Neuronal stem cell (in vitro differentiated cells): ENCODE measurements around the gene PAK6.

Experiments
- DNase-seq: peaks from one replicate; pipeline ENCODE4 v3.0.0-alpha.2; 2013; ENCODE audit warnings: low spot score
- H2AFZ ChIP-seq: one replicate; pipeline ENCODE4 v1.6.1; 2013; ENCODE audit warnings: mild to moderate bottlenecking, low read length, inconsistent platforms
- H2AK5ac ChIP-seq: 2 replicates; pipeline ENCODE4 v1.6.1; 2013; ENCODE audit warnings: low read depth, mild to moderate bottlenecking, inconsistent platforms, low read length, moderate library complexity, mixed read lengths
- H2BK120ac ChIP-seq: 2 replicates; pipeline ENCODE4 v1.6.1; 2013; ENCODE audit warnings: low read depth, mild to moderate bottlenecking, inconsistent platforms, low read length, moderate library complexity, mixed read lengths
- H2BK12ac ChIP-seq: one replicate; pipeline ENCODE4 v1.6.1; 2013; ENCODE audit warnings: low read length, inconsistent platforms
- H2BK15ac ChIP-seq: 2 replicates; pipeline ENCODE4 v1.6.1; 2013; ENCODE audit warnings: mild to moderate bottlenecking, low read length, inconsistent platforms, mixed read lengths
- H2BK5ac ChIP-seq: one replicate; pipeline ENCODE4 v1.6.1; 2013; ENCODE audit warnings: inconsistent platforms, mild to moderate bottlenecking, low read length, moderate library complexity
- H3K14ac ChIP-seq: one replicate; pipeline ENCODE4 v1.6.1; 2013; ENCODE audit warnings: low read length, inconsistent platforms
- H3K18ac ChIP-seq: 2 replicates; pipeline ENCODE4 v1.6.1; 2013; ENCODE audit warnings: low read length, inconsistent platforms
- H3K23ac ChIP-seq: 2 replicates; pipeline ENCODE4 v1.6.1; 2013; ENCODE audit warnings: low read depth, mild to moderate bottlenecking, mixed read lengths, low read length, inconsistent platforms; ENCODE audit not compliant: poor library complexity
- H3K27ac ChIP-seq: replicated peaks from 3 replicates; pipeline ENCODE4 v1.5.1; 2013; ENCODE audit warnings: low read length, inconsistent platforms
- H3K27me3 ChIP-seq, 3 experiments: 2 replicates each; pipeline ENCODE4 v1.6.1; 2013; ENCODE audit warnings: low read length in 3 of 3, mild to moderate bottlenecking in 2 of 3, inconsistent platforms in 1 of 3, low read depth in 1 of 3, mixed read lengths in 1 of 3, moderate library complexity in 1 of 3; ENCODE audit not compliant: control insufficient read depth in 3 of 3, insufficient read depth in 3 of 3
- H3K36me3 ChIP-seq, 2 donors: replicated peaks in 1 of 2; 2 replicates each; pipeline ENCODE4 v1.6.1; 2013; ENCODE audit warnings: low read length in 2 of 2; ENCODE audit not compliant: control insufficient read depth in 2 of 2, insufficient read depth in 2 of 2
- H3K4ac ChIP-seq: 2 replicates; pipeline ENCODE4 v1.6.1; 2013; ENCODE audit warnings: inconsistent platforms, mild to moderate bottlenecking, low read length, moderate library complexity
- H3K4me1 ChIP-seq, 2 donors: 1 replicate in 1 of 2; 2 replicates in 1 of 2; pipeline ENCODE4 v1.6.1; 2013; ENCODE audit warnings: low read length in 2 of 2, low read depth in 1 of 2; ENCODE audit not compliant: control insufficient read depth in 2 of 2, insufficient read depth in 1 of 2
- H3K4me2 ChIP-seq: one replicate; pipeline ENCODE4 v1.6.1; 2013; ENCODE audit warnings: mild to moderate bottlenecking, low read length, inconsistent platforms; ENCODE audit not compliant: insufficient read depth, poor library complexity, severe bottlenecking
- H3K4me3 ChIP-seq, 2 donors: 2 replicates each; pipeline ENCODE4 v1.5.1; 2013; ENCODE audit warnings: low read length in 2 of 2, mild to moderate bottlenecking in 2 of 2, inconsistent platforms in 1 of 2, moderate library complexity in 1 of 2
- H3K79me1 ChIP-seq: one replicate; pipeline ENCODE4 v1.6.1; 2013; ENCODE audit warnings: low read depth, mild to moderate bottlenecking, inconsistent platforms, low read length, moderate library complexity
- H3K9ac ChIP-seq: one replicate; pipeline ENCODE4 v1.6.1; 2013; ENCODE audit warnings: mild to moderate bottlenecking, low read depth, low read length, inconsistent platforms; ENCODE audit not compliant: poor library complexity
- H3K9me3 ChIP-seq, 2 donors: replicated peaks in 1 of 2; 2 replicates each; pipeline versions ENCODE3 to v1.6.1; 2013; ENCODE audit warnings: low read length in 2 of 2, mild to moderate bottlenecking in 2 of 2, inconsistent platforms in 1 of 2, low read depth in 1 of 2, mixed read lengths in 1 of 2, moderate library complexity in 1 of 2; ENCODE audit not compliant: control insufficient read depth in 2 of 2, insufficient read depth in 1 of 2
- H4K8ac ChIP-seq: one replicate; pipeline ENCODE4 v1.6.1; 2013; ENCODE audit warnings: low read depth, mild to moderate bottlenecking, inconsistent platforms, low read length, moderate library complexity
- H4K91ac ChIP-seq: one replicate; pipeline ENCODE4 v1.6.1; 2013; ENCODE audit warnings: low read length, low read depth, mild to moderate bottlenecking, inconsistent platforms; ENCODE audit not compliant: poor library complexity
- WGBS, 2 donors: extraction: QIAGEN DNeasy Blood & Tissue Kit; methylation state at CpG; one replicate each; pipeline ENCODE4 v1.1.7; 2013; ENCODE audit warnings: missing lambda C conversion rate in 2 of 2, mixed read lengths in 1 of 2; ENCODE audit not compliant: insufficient read length in 2 of 2, insufficient replicate concordance in 1 of 2; ENCODE audit errors: extremely low coverage in 2 of 2; 5-methylcytosine and 5-hydroxymethylcytosine counted together

Gene PAK6

GRCh38 chr15:40257656-40258450 is 19.0 kb downstream of the PAK6 start:
- Histone ChIP-seq H2BK12ac (no peak overlapping the region), H3K23ac (no peak overlapping the region), H3K4ac (no peak overlapping the region), H3K27ac (no peak overlapping the region), H3K18ac (peak overlapping the region; percentile 6), H3K4me1 (peaks cover 2 to 15% of the 10 kb centered on the region in 2 donors), H2BK15ac (no peak overlapping the region), H2AFZ (peak overlapping the region; percentile 26), H3K9ac (no peak overlapping the region), H2BK120ac (no peak overlapping the region), H2AK5ac (no peak overlapping the region), H3K4me3 (no peak overlapping the region), H4K91ac (no peak overlapping the region), H3K14ac (no peak overlapping the region), H3K9me3 (no peaks in the 10 kb centered on the region), H2BK5ac (no peak overlapping the region), H4K8ac (no peak overlapping the region), H3K4me2 (no peak overlapping the region), H3K36me3 (no peaks in the 10 kb centered on the region), H3K79me1 (no peaks in the 10 kb centered on the region), H3K27me3 (peaks cover 8 to 17% (median 16%) of the 10 kb centered on the region in 3 experiments)
- no peak for DNase-seq
- no CpG with 5 or more reads among the region's 9 CpGs for WGBS, 2 donors

DNA sequence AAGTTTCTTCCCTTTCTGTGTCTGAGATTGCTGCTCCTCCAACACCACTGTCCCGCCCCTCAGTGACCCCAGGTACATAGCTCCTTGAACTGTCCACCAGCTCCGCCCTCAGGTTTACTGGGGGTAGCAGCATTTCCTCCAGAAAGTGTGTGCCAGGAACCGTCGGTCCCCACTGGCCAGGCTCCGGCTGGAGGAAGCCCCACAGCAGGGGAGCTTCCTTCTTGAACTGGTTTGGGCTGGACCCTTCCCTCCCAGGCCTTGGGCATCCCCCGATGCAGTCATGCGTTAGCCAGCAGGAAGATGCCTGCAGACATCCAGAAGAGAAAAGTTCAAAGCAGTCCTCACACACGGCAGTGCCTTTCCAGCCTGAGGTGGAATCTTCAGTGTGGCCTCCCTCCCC is 19.7 kb downstream of the PAK6 start:
- Histone ChIP-seq H3K23ac (no peak overlapping the region), H2AFZ (peak overlapping the region; percentile 87), H3K27me3 (peaks cover 3 to 10% (median 9%) of the 10 kb centered on the region in 3 experiments), H3K4me3 (no peak overlapping the region), H4K91ac (no peak overlapping the region), H3K4me1 (peaks cover 0 to 15% of the 10 kb centered on the region in 2 donors), H2BK15ac (no peak overlapping the region), H3K9ac (no peak overlapping the region), H2BK5ac (no peak overlapping the region), H2BK12ac (no peak overlapping the region), H3K4ac (no peak overlapping the region), H2BK120ac (no peak overlapping the region), H3K27ac (no peak overlapping the region), H3K18ac (no peak overlapping the region), H4K8ac (no peak overlapping the region), H3K14ac (no peak overlapping the region), H3K9me3 (no peaks in the 10 kb centered on the region), H3K79me1 (no peaks in the 10 kb centered on the region), H2AK5ac (no peak overlapping the region), H3K36me3 (no peaks in the 10 kb centered on the region), H3K4me2 (no peak overlapping the region)
- no peak for DNase-seq
- no CpG with 5 or more reads among the region's 8 CpGs for WGBS, 2 donors

DNA sequence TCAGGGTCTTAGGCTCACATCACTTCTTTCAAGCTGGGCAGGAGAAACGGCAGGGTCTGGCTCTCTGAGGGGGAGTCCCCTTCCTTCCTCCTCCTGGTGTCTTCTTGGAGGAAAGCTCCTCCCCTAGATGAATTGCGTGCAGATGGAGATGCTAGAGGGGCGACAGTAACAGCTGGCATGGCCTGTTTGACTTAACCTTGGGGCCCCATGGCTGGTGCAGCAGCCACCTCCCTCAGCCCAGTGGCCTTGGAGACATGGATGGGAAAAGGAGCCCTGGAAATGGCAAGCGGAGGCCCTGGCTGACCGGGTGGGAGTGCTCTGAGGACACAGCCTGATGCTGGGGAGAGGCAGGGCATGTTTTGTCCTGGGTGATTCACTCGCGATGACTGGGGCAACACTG is 20.2 kb downstream of the PAK6 start:
- Histone ChIP-seq H3K27me3 (peaks cover 0 to 5% (median 5%) of the 10 kb centered on the region in 3 experiments), H2BK120ac (no peak overlapping the region), H3K36me3 (no peaks in the 10 kb centered on the region), H3K4me2 (no peak overlapping the region), H2AFZ (peak overlapping the region; percentile 87), H3K9ac (no peak overlapping the region), H3K4me3 (no peak overlapping the region), H4K91ac (no peak overlapping the region), H4K8ac (no peak overlapping the region), H3K14ac (no peak overlapping the region), H2BK12ac (no peak overlapping the region), H3K9me3 (no peaks in the 10 kb centered on the region), H2AK5ac (no peak overlapping the region), H3K4me1 (peaks cover 0 to 15% of the 10 kb centered on the region in 2 donors), H3K4ac (no peak overlapping the region), H2BK15ac (no peak overlapping the region), H3K18ac (peak overlapping the region; percentile 30), H3K23ac (no peak overlapping the region), H3K79me1 (no peaks in the 10 kb centered on the region), H3K27ac (no peak overlapping the region), H2BK5ac (no peak overlapping the region)
- WGBS, 2 donors, result no CpG with 5 or more reads among the region's 7 CpGs
- no peak for DNase-seq

DNA sequence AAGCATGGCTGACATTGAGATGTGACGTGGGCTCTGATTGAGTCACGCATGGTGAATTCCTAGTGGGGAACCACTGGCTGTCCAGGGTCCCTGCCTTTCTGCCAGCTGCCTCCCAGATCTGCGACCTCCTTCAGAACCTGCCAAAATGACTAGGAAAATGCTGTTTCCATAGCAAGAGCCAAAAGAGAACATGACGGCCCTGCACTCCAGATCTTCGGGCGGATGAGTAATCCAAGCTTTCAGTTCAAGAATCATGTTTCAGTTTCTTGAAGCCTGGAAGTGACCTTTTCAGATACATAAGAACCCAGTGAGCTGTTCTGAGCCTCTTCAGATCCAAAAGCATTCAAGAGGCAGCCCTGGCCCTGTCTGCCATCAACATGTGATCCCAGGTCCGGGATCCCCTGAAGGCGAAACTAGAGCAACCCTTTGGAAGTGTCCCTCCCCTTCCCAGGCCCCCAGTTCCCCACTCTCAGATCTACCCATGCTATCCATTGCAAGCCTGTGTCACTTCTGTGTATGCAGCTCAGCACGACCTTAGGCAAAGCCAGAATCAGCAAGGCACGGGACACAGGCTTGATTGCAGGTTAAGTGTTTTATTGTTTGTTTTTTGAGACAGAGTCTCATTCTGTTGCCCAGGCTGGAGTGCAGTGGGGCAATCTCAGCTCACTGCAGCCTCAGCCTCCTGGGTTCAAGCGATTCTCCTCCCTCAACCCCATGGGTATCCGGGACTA is 24.3 kb downstream of the PAK6 start:
- WGBS, 2 donors, result no CpG with 5 or more reads among the region's 12 CpGs
- Histone ChIP-seq H3K79me1 (no peaks in the 10 kb centered on the region), H3K36me3 (no peaks in the 10 kb centered on the region), H2BK12ac (no peak overlapping the region), H3K4me1 (peaks cover 5 to 21% of the 10 kb centered on the region in 2 donors), H2AFZ (no peak overlapping the region), H4K91ac (no peak overlapping the region), H3K23ac (no peak overlapping the region), H2AK5ac (no peak overlapping the region), H3K9me3 (no peaks in the 10 kb centered on the region), H3K27ac (no peak overlapping the region), H3K14ac (no peak overlapping the region), H2BK15ac (no peak overlapping the region), H3K18ac (no peak overlapping the region), H3K4me3 (no peak overlapping the region), H3K4me2 (no peak overlapping the region), H2BK5ac (no peak overlapping the region), H3K9ac (no peak overlapping the region), H3K4ac (no peak overlapping the region), H4K8ac (no peak overlapping the region), H2BK120ac (no peak overlapping the region), H3K27me3 (no peaks in the 10 kb centered on the region)
- DNase-seq, result no peak
